HG02840 (cell line): ENCODE results near the gene NPC1L1.
"Not testable (repeated sequence)": the region's sequence is repeated elsewhere in the genome, so short reads cannot be mapped to it uniquely, and the experiment has no call there.

Experiments
- ATAC-seq: cut with Tn5 transposase; IDR thresholded peaks from one replicate; pipeline ENCODE4 v1.9.1; 2021; ENCODE audit warnings: mild to moderate bottlenecking, moderate library complexity, moderate number of reproducible peaks; ENCODE audit not compliant: unreplicated experiment, low FRiP score

Gene NPC1L1

DNA sequence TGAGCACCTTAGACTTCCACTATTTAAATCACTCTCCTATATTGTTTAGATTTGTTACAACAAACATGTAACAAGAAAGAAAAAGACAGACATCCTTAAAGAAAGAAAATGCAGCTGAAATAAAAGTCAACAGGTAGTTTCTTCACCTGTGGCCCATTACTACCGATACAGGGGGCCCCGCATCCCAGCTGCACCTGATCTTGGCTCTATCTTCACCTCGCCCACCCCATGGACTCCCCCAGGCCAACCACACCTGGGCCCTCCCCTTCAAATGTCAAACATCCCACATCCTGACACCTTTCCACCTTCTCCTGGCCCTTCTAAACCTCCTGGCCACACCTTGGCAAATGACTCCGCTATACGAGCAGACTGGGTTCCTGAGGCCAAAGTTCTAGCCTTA, 25.6 kb upstream of the NPC1L1 start:
- no peak for ATAC-seq

DNA sequence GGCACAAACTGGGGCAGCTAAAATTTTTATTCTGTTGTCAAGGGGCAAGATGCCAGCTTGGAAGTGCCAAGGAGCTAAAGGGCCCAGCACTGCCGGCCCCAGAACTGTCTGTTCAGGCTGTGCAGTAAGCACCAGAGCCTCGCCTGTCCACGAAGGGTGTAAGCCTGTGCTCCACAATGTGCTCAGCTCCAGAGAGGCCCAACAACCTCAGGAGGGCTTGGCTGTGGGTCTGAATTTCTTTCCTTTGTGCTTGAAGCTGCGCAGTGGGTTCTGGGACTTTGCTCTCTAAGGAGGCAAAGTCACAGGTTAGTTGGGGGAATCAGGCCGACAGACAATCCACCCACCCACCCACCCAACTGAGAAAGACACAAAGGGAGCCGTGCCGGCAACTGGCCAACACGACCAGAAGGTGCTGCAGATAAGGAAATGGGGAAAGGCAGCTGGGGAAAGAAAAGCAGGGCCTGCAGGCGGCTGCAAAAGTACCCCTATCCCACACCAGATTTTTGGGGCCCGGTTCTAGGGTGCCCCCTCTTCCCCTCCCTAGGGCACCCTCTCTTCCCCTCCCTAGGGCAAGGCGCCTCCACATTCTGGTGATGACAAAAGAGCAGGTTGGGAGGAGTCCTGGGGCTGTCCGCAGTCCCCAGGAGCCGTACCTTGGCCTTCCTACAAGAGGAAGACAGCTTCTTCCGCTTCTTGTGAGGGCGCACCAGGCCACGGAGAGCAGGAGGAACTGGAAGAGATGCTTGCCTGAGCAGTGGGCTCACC, 24.8 kb upstream of the NPC1L1 start:
- no peak for ATAC-seq

DNA sequence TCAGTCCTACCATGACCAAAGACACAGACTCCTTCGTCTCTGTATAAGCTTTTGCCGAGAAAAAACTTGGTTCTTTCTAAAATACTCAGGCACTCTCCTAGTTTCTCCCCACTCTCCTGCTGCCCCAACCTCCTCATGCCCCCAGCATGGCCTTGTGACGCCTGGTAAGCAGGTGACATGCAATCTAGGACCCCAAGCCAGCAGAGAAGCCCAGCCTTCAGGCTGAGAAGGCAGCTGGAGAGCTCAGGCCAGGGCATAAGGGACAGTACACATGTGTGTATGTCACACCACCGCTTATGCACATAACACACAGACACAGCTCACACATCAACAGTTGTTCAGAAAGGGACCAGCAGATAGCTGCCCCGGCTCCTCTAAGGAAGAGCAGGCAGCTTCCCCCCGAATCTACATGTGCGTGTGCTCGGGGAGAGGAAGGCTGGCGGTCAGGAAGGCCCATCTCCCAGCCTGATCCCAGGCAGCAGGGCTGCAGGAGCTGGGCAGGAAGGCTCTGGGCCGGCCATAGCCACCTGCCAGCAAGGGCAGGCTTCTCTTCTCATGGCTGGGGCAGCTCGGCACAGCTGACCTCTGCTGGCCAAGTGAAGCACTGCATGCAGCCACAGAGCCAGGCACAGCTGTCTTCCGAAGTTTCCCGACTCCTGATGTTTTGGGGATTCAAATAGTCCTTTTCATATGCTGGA, 24.1 kb upstream of the NPC1L1 start:
- ATAC-seq, result no peak

DNA sequence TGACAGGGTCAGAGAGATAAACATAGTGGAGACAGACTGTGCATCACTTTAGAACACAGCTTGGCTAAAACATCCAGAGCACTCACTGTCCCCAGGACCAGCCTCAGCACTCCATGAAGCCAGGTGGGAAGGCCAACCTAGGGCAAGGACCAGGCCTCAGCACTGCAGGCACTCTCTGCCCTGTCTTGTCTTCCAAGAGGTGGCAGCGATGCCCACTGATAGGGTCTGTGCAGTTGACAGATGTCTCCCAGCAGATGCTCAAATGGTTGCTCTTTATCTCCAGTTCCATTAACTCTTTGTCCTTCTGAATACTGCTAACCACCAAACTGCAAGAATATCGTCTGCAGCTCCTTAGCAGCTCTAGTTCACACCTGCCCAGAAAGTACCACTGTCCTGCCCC, 23.5 kb upstream of the NPC1L1 start:
- ATAC-seq, result no peak

DNA sequence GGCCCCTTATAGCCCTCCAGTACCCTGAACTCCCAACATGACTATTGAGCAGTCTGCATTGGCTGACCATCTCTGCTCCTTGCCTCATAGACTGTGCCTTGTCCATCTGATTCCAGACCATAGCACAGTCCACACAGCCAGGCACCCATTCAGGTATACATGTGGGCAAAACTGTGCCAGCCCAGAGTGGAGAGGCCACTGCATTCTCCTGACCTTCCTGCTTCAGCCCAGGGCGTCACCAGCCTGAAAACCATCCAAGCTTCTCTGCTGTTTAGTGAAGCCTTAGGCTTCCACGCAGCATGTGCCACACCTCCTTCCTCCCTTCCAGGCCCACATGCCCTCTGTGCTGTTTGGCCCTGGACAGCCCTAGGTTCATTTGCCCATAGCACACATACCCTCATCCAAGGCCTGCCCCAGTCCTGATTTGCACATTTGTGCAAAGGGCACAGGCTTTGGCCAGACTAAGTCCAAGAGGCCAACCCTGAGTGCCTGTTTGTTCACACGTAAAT, 22.1 kb upstream of the NPC1L1 start:
- ATAC-seq, result no peak

DNA sequence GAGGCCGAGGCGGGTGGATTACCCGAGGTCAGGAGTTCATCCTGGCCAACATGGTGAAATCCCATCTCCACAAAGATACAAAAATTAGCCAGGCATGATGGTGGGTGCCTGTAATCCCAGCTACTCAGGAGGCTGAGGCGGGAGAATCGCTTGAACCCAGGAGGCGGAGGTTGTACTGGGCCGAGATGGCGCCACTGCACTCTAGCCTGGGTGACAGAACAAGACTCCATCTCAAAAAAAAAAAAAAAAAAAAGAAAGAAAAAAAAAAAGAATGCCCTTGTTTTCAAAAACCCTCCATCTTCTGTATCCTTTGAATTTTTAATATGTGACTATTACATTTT, 21.5 kb upstream of the NPC1L1 start:
- ATAC-seq, result not testable (repeated sequence)

DNA sequence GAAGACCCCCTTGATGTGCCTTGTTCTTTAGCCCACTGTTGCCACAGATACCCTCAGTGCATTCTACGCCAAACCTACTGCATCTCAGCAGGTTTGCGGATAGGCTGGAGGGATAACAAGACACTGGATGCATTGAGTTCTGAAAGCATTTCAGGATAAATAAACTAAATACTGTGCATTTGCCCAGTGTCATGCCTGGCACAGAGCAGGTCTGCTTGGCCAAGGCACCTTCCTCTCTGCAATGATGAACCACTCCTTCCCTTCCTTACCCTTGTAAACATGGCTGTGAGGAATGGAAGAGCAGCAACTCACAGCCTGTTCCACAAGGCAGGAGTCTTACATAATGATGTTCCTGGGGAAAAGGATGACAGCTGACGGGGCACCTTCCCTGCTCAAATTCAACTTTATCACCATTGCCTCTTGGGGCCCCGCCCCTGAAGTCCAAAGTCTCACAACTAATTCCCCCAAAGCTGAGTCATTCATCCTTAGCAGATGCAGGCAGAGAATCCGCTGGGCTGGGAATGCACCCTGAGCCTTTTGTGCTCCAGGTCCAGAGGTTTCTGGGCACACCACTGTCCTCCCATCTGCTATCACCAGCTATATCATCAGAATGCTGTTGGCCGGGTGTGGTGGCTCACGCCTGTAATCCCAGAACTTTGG, 21.0 kb upstream of the NPC1L1 start:
- no peak for ATAC-seq

DNA sequence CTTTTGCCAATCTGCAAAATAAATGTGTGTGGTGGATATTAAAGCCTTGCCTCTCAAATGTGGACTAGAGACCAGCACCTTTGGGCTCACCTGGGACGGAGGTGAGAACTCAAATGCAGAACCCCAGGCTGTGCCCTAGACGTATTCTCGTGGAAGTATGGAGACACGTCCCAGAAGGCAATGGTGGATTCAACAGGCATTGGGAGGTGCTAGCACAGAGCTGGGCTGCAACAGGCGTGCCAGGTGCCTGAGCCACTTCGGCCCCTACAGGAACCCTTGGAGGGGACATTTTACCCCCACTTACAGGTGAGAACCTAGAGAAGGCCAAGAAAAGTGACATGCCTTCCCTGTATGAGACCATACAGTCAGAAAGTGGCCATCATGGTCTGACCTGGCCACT, 20.4 kb upstream of the NPC1L1 start:
- no peak for ATAC-seq

DNA sequence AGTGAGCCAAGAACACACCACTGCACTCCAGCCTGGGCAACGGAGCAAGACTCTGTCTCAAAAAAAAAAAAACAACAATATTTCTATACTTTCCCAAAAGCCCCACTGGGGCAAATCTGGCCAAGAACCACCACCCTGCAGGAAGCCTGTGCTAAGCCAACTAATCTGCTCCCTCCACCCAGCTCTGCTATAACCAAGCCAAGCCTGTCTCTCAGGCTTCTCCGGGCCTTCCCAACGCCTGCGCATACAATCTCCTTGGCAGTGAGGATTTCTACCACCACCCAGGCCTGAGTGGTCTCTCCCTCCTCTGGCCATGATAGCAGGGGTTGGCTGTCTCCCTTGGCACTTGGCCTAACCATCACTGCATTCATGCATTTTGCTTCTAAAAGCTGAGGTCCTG, 18.4 kb upstream of the NPC1L1 start:
- ATAC-seq, result no peak

DNA sequence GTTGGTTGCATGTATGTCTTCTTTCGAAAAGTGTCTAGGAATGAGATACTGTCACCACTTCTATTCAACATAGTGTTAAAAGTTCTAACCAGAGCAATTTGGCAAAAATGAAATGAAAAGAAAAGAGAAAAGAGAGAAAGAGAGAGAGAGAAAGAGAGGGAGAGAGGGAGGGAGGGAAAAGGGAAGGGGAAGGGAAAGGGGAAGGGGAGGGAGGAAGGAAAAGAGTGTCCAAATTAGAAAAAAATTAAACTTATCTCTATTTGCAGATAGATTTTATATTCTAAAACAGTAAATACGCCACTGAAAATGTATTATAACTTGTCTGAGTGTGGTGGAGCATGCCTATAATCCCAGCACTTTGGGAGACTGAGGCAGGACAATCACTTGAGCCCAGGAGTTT, 16.4 kb upstream of the NPC1L1 start:
- ATAC-seq, result no peak

DNA sequence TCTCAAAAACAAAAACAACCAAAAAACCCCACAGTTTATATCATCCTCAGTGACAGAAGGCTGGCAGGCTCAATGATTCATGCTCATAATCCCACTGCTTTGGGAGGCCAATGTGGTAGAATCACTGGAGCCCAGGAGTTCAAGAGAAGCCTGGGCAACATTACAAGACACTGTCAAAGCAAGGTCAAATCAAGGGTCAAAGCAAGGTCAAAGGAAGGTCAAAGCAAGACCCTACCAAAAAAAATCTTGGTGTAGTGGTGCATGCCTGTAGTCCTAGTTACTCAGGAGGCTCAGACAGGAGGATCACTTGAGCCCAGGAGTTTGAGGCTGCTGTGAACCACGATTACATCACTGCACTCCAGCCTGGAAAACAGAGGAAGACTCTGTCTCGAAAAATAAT, 14.2 kb upstream of the NPC1L1 start:
- no peak for ATAC-seq

DNA sequence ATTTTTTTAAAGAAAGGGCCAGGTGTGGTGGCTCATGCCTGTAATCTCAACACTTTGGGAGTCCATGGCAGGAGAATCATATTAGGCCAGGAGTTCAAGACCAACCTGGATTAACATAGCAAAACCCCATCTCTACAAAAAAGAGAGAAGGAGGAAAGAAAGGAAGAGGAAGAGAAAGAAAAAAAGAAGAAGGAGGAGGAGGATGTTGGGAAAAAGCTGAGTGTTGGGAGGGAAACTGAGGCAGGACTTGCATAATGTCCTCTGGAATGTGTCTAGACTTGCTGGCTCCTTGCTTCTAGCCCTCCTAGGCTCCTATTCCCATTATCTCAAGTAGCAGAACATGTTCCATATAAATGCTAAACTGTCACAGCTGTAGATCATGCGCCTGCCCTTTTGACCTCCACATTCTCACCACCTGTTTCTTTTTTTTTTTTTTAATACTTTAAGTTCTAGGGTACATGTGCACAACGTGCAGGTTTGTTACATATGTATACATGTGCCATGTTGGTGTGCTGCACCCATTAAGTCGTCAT, 11.4 kb upstream of the NPC1L1 start:
- ATAC-seq, result not testable (repeated sequence)

DNA sequence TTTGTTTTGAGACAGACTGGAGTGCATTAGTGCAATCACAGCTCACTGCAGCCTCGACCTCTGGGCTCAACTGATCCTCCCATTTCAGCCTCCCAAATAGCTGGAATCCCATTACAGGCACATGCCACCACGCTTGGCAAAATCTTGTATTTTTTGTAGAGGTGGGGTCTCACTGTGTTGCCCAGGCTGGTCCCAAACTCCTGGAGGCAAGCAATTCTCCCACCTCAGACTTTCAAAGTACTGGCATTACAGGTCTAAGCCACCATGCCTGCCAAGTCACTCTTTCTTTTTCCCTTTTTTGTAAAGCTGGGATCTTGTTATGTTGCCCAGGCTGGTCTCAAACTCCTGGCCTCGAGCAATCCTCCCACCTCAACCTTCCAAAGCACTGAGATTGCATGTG, 8.3 kb upstream of the NPC1L1 start:
- no peak for ATAC-seq

DNA sequence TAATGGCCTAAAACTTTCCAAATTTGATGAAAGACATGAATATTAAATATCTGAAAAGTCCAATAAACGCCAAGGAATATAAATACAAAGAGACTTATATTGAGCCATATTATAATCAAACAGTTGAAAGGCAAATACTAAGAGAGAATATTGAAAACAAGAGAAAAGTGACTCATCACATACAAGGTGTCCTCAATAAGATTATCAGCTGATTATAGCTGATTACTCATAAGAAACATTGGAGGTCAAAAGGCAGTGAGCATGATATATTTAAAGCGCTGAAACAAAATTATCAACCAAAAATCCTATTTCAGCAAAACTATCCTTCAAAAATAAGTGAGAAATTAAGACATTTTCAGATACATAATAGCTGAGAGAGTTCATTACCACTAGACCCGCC, 7.8 kb upstream of the NPC1L1 start:
- no peak for ATAC-seq

DNA sequence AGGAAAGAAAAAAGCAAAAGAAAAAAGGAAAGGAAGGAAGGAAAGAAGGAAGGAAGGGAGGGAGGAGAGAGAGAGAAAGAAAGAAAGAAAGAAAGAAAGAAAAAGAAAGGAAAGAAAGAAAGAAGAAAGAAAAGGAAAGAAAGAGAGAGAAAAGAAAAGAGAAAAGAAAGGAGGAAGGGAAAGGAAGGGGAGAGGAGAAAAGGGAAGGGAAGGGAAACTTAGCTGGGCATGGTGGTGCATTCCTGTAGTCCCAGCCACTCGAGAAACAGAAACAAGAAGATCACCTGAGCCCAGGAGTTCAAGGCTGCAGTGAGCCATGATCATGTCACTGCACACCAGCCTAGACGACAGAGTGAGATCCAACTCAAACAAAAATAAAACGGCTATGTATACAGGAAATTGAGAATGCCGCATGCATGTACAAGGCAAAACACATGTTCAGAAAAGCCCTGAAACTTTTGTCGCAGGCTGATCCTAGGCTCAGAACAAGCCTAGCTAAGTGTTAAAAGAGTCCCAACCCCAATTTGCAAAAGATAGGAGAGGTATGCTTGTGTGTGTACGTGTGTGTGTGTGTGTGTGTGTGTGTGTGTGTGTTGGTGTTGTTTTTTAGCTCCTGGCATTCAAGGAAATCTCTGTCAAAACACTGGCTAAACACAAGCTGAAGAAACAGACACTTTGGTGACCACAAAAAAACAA, 6.6 kb upstream of the NPC1L1 start:
- ATAC-seq, result no peak

DNA sequence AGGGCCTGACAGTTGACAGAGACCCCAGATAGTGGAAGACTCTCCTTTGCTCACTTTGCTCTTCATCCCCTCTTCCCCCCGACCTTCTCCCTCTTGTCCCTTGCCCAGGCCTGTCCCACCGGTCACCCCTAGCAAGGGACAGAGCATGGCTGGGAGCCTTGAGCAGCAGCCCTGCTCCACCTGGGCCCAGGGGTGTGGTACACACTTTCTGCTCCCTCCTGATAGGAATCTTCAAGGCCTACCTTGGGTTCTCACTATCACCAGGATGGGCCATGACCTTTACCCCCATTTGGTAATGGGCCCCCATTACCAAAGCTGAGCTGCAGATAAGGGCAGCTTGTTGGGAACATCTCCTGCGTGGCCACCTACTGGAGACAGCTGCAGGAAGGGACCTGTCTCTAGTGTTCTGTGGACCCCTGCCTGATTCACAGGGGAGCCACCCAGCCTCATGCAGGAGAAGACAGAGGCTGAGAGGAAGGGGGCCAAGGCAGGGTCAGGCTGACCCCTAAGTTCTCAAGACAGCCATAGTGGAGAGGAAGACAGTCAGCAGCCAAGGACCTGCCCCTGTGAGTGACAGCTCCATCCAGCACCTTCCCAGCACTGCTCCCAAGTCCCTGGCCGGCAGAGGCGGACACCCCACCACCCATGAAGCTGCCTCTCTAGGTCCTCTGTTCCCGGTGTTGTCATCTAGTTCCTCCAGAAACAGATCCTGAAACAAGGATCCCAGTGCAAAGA, 913 bp upstream of the NPC1L1 start:
- no peak for ATAC-seq

DNA sequence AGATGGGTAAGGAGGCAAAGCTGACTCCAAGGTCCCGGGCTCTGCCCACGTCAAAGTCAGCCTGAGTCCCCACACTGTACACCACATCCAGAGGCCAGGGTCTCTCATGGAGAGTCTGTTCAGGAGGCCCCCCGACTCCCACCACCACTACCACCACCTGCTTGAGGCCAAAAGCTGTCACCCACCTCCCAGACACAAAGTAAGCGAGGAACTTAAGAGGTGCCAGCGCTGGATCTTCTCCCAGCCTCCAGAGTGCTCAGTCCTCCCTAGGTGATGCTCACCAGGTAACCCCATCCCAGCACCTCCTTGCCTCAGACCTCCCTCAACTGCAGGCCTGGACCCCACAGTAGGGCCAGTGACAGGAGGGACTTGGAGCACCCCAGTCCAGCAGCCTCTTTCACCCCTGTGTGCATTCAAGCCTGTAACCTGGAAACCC, 520 bp downstream of the NPC1L1 start:
- ATAC-seq, result no peak

DNA sequence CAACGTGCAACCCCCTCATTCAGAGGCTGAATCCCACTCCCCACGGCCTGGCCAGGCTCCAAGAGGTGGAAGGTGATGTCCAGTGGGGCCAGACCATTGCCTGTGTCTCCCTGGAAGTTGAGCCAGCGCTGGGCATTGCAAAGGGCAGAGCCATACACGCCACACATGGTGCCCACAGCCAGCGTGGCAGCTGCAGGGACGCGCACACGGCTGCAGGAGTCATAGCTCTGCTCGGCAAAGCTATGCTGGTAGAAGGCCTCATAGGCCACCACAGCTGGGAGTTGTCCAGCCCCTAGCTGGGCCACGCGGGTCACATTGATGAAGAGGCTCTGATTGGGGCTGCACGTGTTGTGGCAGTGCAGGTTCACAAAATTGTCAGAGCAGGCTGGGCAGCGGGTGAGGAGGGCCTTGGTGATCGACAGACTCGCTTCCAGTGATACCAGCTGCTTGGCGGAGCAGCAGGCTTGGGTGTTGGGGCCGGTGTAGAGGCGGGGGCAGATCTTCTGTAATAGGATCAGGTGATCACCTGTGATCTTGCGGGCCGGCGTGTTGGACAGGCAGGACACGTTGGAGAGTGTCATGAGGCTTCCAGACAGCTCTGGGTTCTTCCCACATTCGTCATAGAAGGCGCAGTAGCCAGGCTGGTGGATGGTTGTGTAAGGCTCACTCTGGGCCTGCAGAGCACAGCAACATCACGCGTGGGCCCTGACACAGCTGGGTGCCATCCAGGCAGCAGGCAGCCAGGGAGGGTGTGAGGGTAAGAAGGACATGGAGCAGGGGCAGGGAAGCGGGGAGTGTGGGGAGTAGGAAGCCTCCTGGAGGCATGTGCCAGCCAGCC, 1.2 kb downstream of the NPC1L1 start:
- no peak for ATAC-seq
